ENCODE measurements around the gene VRTN. TPM values are rescaled to one million over a fixed set of nuclear protein-coding genes. Genes with fewer than 3 reads are reported as not detected.

VRTN gene
- polyA plus RNA-seq, 1 donor from 2014 or later, result not detected

DNA sequence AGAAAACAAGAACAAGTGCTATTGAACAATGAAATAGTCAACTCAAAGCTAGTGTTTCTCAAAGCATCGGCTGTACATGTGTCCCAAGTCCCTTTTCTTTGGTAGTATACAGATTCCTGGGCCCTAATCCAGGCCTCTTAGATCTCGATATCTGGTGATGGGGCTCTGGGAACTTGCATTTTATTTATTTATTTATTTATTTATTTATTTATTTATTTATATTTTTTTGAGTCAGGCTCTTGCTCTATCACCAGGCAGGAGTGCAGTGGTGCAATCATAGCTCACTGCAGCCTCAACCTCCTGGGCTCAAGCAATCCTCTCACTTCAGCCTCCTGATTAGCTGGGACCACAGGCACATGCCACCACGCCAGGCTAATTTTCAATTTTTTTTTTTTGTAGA is 60.6 kb downstream of the VRTN start:
- Histone ChIP-seq H3K27me3 (ENCODE audit: insufficient read depth, low read depth, low read length) (no peaks in the 10 kb centered on the region), H3K79me2 (replicated peaks; ENCODE audit: insufficient read depth, low read length) (no peaks in the 10 kb centered on the region), H3K4me2 (ENCODE audit: low read length) (no peak overlapping the region), H3K36me3 (ENCODE audit: insufficient read depth, low read length) (no peaks in the 10 kb centered on the region), H3K9me3 (ENCODE audit: low read length) (no peaks in the 10 kb centered on the region), H3K4me3 (ENCODE audit: low read length) (no peak overlapping the region), H4K20me1 (ENCODE audit: insufficient read depth) (no peaks in the 10 kb centered on the region), H3K9me2 (ENCODE audit: insufficient read depth, low read length) (no peaks in the 10 kb centered on the region), H3F3A (ENCODE audit: insufficient read depth, low read length, poor library complexity, severe bottlenecking) (no peaks in the 10 kb centered on the region), H2AFZ (ENCODE audit: low read depth, low read length) (no peak overlapping the region), H3K9ac (ENCODE audit: low read length) (no peak overlapping the region), H3K27ac (ENCODE audit: low read length) (no peak overlapping the region)
- TF ChIP-seq, protein P1, sequence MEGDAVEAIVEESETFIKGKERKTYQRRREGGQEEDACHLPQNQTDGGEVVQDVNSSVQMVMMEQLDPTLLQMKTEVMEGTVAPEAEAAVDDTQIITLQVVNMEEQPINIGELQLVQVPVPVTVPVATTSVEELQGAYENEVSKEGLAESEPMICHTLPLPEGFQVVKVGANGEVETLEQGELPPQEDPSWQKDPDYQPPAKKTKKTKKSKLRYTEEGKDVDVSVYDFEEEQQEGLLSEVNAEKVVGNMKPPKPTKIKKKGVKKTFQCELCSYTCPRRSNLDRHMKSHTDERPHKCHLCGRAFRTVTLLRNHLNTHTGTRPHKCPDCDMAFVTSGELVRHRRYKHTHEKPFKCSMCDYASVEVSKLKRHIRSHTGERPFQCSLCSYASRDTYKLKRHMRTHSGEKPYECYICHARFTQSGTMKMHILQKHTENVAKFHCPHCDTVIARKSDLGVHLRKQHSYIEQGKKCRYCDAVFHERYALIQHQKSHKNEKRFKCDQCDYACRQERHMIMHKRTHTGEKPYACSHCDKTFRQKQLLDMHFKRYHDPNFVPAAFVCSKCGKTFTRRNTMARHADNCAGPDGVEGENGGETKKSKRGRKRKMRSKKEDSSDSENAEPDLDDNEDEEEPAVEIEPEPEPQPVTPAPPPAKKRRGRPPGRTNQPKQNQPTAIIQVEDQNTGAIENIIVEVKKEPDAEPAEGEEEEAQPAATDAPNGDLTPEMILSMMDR (IDR thresholded peaks at IDR 0.05; ENCODE audit: poor library complexity, severe bottlenecking), result no peak
- TF ChIP-seq, protein P2, sequence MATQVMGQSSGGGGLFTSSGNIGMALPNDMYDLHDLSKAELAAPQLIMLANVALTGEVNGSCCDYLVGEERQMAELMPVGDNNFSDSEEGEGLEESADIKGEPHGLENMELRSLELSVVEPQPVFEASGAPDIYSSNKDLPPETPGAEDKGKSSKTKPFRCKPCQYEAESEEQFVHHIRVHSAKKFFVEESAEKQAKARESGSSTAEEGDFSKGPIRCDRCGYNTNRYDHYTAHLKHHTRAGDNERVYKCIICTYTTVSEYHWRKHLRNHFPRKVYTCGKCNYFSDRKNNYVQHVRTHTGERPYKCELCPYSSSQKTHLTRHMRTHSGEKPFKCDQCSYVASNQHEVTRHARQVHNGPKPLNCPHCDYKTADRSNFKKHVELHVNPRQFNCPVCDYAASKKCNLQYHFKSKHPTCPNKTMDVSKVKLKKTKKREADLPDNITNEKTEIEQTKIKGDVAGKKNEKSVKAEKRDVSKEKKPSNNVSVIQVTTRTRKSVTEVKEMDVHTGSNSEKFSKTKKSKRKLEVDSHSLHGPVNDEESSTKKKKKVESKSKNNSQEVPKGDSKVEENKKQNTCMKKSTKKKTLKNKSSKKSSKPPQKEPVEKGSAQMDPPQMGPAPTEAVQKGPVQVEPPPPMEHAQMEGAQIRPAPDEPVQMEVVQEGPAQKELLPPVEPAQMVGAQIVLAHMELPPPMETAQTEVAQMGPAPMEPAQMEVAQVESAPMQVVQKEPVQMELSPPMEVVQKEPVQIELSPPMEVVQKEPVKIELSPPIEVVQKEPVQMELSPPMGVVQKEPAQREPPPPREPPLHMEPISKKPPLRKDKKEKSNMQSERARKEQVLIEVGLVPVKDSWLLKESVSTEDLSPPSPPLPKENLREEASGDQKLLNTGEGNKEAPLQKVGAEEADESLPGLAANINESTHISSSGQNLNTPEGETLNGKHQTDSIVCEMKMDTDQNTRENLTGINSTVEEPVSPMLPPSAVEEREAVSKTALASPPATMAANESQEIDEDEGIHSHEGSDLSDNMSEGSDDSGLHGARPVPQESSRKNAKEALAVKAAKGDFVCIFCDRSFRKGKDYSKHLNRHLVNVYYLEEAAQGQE (IDR thresholded peaks at IDR 0.05; ENCODE audit: borderline replicate concordance), result no peak
- TF ChIP-seq EP300 (conservative IDR thresholded peaks at IDR 0.05; ENCODE audit: poor library complexity, severe bottlenecking) (no peak), EZH2 (IDR thresholded peaks at IDR 0.05; ENCODE audit: borderline replicate concordance, insufficient read depth, low read length, poor library complexity, severe bottlenecking) (no peak), POLR2AphosphoS5 (IDR thresholded peaks at IDR 0.05) (no peak), SMC3 (conservative IDR thresholded peaks at IDR 0.05; ENCODE audit: poor library complexity) (no peak), MXI1 (conservative IDR thresholded peaks at IDR 0.05; ENCODE audit: poor library complexity, severe bottlenecking) (no peak), TAF1 (IDR thresholded peaks at IDR 0.05; ENCODE audit: low read depth) (no peak), RAD21 (conservative IDR thresholded peaks at IDR 0.05) (no peak)

DNA sequence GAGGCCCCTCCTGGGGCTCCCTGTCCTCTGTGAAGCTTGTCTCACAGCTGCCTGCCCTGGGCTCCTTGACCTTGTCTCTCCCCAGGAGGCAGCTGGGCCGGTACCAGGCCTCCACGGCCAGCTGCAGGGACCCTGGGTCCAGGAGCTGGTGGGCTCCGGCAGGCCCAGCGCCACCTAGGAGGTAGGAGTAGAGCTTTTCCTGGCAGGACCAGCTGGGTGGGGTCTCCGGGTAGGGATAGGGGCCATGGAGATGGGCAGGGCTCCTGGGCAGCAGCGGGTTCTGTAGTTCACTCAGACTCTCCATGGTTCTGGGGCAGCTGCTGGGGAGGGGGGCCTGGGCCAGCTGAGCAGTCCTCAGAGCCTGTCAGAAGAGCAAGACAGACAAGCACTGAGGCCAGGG is 61.2 kb downstream of the VRTN start:
- H3K4me3 ChIP-seq (ENCODE audit: low read length), result no peak overlapping the region
- H3K9me3 ChIP-seq (ENCODE audit: low read length), result no peaks in the 10 kb centered on the region
- TF ChIP-seq MXI1 (conservative IDR thresholded peaks at IDR 0.05; ENCODE audit: poor library complexity, severe bottlenecking), result no peak
- no peak for TF ChIP-seq TAF1 (IDR thresholded peaks at IDR 0.05; ENCODE audit: low read depth)
- TF ChIP-seq, protein P1 (IDR thresholded peaks at IDR 0.05; ENCODE audit: poor library complexity, severe bottlenecking), result no peak
- TF ChIP-seq, protein P2 (IDR thresholded peaks at IDR 0.05; ENCODE audit: borderline replicate concordance), result no peak
- TF ChIP-seq RAD21 (conservative IDR thresholded peaks at IDR 0.05), result no peak
- no peak for TF ChIP-seq SMC3 (conservative IDR thresholded peaks at IDR 0.05; ENCODE audit: poor library complexity)
- no peak for TF ChIP-seq EZH2 (IDR thresholded peaks at IDR 0.05; ENCODE audit: borderline replicate concordance, insufficient read depth, low read length, poor library complexity, severe bottlenecking)
- TF ChIP-seq POLR2AphosphoS5 (IDR thresholded peaks at IDR 0.05), result no peak
- no peak for TF ChIP-seq EP300 (conservative IDR thresholded peaks at IDR 0.05; ENCODE audit: poor library complexity, severe bottlenecking)
- no peak overlapping the region for H3K27ac ChIP-seq (ENCODE audit: low read length)
- H3K79me2 ChIP-seq (replicated peaks; ENCODE audit: insufficient read depth, low read length), result no peaks in the 10 kb centered on the region
- no peak overlapping the region for H3K9ac ChIP-seq (ENCODE audit: low read length)
- H3K27me3 ChIP-seq (ENCODE audit: insufficient read depth, low read depth, low read length), result no peaks in the 10 kb centered on the region
- no peak overlapping the region for H3K4me2 ChIP-seq (ENCODE audit: low read length)
- H2AFZ ChIP-seq (ENCODE audit: low read depth, low read length), result no peak overlapping the region
- no peaks in the 10 kb centered on the region for H4K20me1 ChIP-seq (ENCODE audit: insufficient read depth)
- H3K9me2 ChIP-seq (ENCODE audit: insufficient read depth, low read length), result no peaks in the 10 kb centered on the region
- no peaks in the 10 kb centered on the region for H3F3A ChIP-seq (ENCODE audit: insufficient read depth, low read length, poor library complexity, severe bottlenecking)
- H3K36me3 ChIP-seq (ENCODE audit: insufficient read depth, low read length), result no peaks in the 10 kb centered on the region
